ENCODE data around the gene UTP11. TPM values are rescaled to one million over a fixed set of nuclear protein-coding genes. Genes with fewer than 3 reads are reported as not detected.
A peak's percentile ranks its signal among the peaks of the same experiment; 100 is the strongest.
"Not testable (repeated sequence)": the region's sequence is repeated elsewhere in the genome, so short reads cannot be mapped to it uniquely, and the experiment has no call there.

The UTP11 gene, protein sequence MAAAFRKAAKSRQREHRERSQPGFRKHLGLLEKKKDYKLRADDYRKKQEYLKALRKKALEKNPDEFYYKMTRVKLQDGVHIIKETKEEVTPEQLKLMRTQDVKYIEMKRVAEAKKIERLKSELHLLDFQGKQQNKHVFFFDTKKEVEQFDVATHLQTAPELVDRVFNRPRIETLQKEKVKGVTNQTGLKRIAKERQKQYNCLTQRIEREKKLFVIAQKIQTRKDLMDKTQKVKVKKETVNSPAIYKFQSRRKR
- total RNA-seq (45.4 TPM), polyA plus RNA-seq (43.5 TPM)

DNA sequence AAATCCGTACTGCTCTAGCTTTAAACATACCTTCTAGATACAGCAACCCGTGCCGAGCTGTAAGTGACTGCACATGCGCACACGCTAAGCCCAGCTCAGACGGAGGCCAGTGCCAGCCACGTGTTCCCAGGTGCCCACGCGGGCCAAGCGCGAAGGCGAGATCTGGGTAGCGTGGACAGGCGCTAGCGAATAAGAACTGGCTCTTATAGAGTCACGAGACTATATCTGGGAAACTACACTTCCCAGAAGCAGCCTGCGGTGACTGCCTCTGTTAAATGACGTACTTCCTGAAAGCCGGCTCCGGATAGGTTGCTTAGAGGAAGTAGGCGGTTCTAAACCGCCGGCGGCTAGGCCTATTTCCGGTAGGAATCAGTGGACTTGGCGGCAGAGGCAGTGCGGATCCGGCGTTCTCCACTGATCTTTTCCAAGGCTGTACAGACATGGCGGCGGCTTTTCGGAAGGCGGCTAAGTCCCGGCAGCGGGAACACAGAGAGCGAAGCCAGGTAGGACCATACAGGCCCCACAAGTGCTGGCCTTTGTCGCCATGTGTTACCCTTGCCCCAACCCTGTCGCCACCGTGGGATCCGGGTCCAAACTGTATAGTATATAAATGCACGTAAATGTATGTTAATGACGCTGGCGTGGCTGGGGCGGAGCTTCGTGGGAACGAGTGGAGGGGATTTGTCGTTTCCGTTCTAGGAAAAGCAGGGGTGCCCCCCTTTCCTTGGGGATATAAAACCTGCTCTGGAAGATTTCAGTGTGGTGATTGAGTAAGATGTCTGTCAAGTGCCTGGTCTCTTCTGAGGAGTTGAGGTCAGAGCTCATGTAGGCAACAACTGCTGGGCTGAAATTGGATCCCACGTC is at the start of gene UTP11:
Gene UTP11, plus strand, starts transcription at position 372 of the 864 bp plus-strand sequence. Its CDS starts 69 bp downstream, at position 441.
- Histone ChIP-seq H3K4me1 (ENCODE audit: insufficient read depth) (no peaks in the 10 kb centered on the region), H3K27ac (ENCODE audit: low read depth) (peak within 1 kb of the TSS; percentile 81), H3K36me3 (ENCODE audit: insufficient read depth) (no peaks in the 10 kb centered on the region), H3K4me3 (ENCODE audit: low read depth, low read length) (peak within 1 kb of the TSS; percentile 51)
- WGBS, result under 1% methylated on average over 49 of the region's 49 CpGs
- peak; percentile 98 for DNase-seq (ENCODE audit: extremely low spot score)

- not testable (repeated sequence) for H3K4me3 ChIP-seq (ENCODE audit: low read depth, low read length); H3K27ac ChIP-seq (ENCODE audit: low read depth); DNase-seq (ENCODE audit: extremely low spot score); H3K4me1 ChIP-seq (ENCODE audit: insufficient read depth)
- peaks cover 12% of the 10 kb centered on the region for H3K36me3 ChIP-seq (ENCODE audit: insufficient read depth)
- 90% methylated on average over 12 of the region's 12 CpGs for WGBS
Measured at GRCh38 chr1:37964106-37964505, 48.4 kb upstream of the UTP11 start.

DNA sequence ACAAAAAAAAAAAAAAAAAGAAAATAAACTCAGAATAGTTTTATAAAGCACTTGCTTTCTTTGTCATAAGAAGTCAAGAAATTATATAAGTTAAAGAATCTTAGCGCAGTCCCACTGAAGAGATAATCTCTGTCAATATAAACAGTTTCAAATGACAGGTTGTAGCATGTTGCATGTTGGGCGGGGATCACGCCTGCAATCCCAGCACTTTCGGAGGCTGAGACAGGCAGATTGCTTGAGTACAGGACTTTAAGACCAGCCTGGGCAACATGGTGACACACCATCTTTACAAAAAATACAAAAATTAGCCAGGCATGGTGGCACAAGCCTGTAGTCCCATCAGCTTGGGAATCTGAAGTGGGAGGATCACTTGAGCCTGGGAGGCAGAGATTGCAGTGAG is 47.2 kb upstream of the UTP11 start:
- no peak for DNase-seq (ENCODE audit: extremely low spot score)
- WGBS, result 87% methylated on average over 4 of the region's 4 CpGs
- Histone ChIP-seq H3K4me1 (ENCODE audit: insufficient read depth) (no peaks in the 10 kb centered on the region), H3K4me3 (ENCODE audit: low read depth, low read length) (no peak overlapping the region), H3K27ac (ENCODE audit: low read depth) (no peak overlapping the region), H3K36me3 (ENCODE audit: insufficient read depth) (peaks cover 12% of the 10 kb centered on the region)

- H3K4me3 ChIP-seq (ENCODE audit: low read depth, low read length); DNase-seq (ENCODE audit: extremely low spot score); H3K36me3 ChIP-seq (ENCODE audit: insufficient read depth); H3K27ac ChIP-seq (ENCODE audit: low read depth); H3K4me1 ChIP-seq (ENCODE audit: insufficient read depth): not testable (repeated sequence)
- WGBS, result 88% methylated on average over 5 of the region's 5 CpGs
Measured at GRCh38 chr1:37973684-37974083, 38.9 kb upstream of the UTP11 start.

DNA sequence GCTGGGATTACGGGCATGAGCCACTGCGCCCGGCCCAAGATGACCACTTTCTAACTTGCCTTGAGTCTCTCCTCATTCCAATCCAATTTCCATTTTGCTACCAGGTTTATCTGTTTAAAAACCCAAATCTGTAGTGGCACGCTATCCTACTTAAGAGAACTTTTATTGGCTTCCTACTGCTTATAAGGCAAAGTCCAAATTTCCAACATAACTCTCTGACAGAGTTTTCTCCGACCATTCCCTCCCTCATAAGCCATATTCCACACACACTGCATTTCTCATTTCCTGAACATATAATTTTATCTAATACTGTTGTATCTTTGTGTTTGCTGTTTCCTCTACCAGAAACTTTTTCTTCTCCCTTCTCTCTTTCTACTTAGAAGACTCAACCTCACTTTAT is 38.0 kb upstream of the UTP11 start:
- Histone ChIP-seq H3K27ac (ENCODE audit: low read depth) (no peak overlapping the region), H3K4me1 (ENCODE audit: insufficient read depth) (no peaks in the 10 kb centered on the region), H3K4me3 (ENCODE audit: low read depth, low read length) (no peak overlapping the region), H3K36me3 (ENCODE audit: insufficient read depth) (peaks cover 9% of the 10 kb centered on the region)
- no peak for DNase-seq (ENCODE audit: extremely low spot score)
- WGBS, result 97% methylated on average over 5 of the region's 5 CpGs

- H3K36me3 ChIP-seq (ENCODE audit: insufficient read depth); H3K4me1 ChIP-seq (ENCODE audit: insufficient read depth); H3K27ac ChIP-seq (ENCODE audit: low read depth); DNase-seq (ENCODE audit: extremely low spot score); H3K4me3 ChIP-seq (ENCODE audit: low read depth, low read length): not testable (repeated sequence)
- WGBS, result 59% methylated on average over 6 of the region's 6 CpGs
Measured at GRCh38 chr1:37975083-37975482, 37.5 kb upstream of the UTP11 start.

- H3K4me3 ChIP-seq (ENCODE audit: low read depth, low read length), result no peak overlapping the region
Measured at GRCh38 chr1:37978541-37978940, 34.0 kb upstream of the UTP11 start.

DNA sequence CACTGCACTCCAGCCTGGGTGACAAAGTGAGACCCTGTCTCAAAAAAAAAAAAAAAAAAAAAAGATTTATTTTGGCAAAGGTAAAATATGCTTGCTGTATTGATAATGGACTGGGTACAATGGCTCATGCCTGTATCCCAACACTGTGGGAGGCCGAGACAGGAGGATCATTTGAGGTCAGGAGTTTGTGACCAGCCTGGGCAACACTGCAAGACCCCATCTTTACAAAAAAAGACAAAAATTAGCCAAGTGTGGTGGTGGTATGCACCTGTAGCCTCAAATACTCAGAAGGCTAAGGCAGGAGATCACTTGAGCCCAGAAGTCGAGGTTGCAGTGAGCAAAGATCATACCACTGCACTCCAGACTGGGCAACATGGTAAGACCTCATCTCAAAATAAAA is 29.0 kb upstream of the UTP11 start:
- Histone ChIP-seq H3K4me1 (ENCODE audit: insufficient read depth) (no peaks in the 10 kb centered on the region), H3K4me3 (ENCODE audit: low read depth, low read length) (no peak overlapping the region), H3K27ac (ENCODE audit: low read depth) (no peak overlapping the region), H3K36me3 (ENCODE audit: insufficient read depth) (peaks cover 16% of the 10 kb centered on the region)
- no peak for DNase-seq (ENCODE audit: extremely low spot score)
- WGBS, result 94% methylated on average over 2 of the region's 2 CpGs

More at GRCh38 chr1:37978541-37978940, 34.0 kb upstream of the UTP11 start:
- Histone ChIP-seq H3K27ac (ENCODE audit: low read depth) (no peak overlapping the region), H3K4me1 (ENCODE audit: insufficient read depth) (no peaks in the 10 kb centered on the region), H3K36me3 (ENCODE audit: insufficient read depth) (peaks cover 16% of the 10 kb centered on the region)
- WGBS, result 89% methylated on average over 4 of the region's 4 CpGs
- DNase-seq (ENCODE audit: extremely low spot score), result no peak

- Histone ChIP-seq H3K4me3 (ENCODE audit: low read depth, low read length) (no peak overlapping the region), H3K4me1 (ENCODE audit: insufficient read depth) (no peaks in the 10 kb centered on the region), H3K36me3 (ENCODE audit: insufficient read depth) (peaks cover 7% of the 10 kb centered on the region), H3K27ac (ENCODE audit: low read depth) (no peak overlapping the region)
- no peak for DNase-seq (ENCODE audit: extremely low spot score)
- 45% methylated on average over 1 of the region's 1 CpG for WGBS
Measured at GRCh38 chr1:37987679-37988078, 24.9 kb upstream of the UTP11 start.

- peaks cover 7% of the 10 kb centered on the region for H3K36me3 ChIP-seq (ENCODE audit: insufficient read depth)
- DNase-seq (ENCODE audit: extremely low spot score), result no peak
- under 1% methylated on average over 30 of the region's 30 CpGs for WGBS
- H3K4me1 ChIP-seq (ENCODE audit: insufficient read depth), result no peaks in the 10 kb centered on the region
- H3K27ac ChIP-seq (ENCODE audit: low read depth), result peak overlapping the region; percentile 48
- peak overlapping the region; percentile 74 for H3K4me3 ChIP-seq (ENCODE audit: low read depth, low read length)
Measured at GRCh38 chr1:37989361-37989930, 23.1 kb upstream of the UTP11 start.

DNA sequence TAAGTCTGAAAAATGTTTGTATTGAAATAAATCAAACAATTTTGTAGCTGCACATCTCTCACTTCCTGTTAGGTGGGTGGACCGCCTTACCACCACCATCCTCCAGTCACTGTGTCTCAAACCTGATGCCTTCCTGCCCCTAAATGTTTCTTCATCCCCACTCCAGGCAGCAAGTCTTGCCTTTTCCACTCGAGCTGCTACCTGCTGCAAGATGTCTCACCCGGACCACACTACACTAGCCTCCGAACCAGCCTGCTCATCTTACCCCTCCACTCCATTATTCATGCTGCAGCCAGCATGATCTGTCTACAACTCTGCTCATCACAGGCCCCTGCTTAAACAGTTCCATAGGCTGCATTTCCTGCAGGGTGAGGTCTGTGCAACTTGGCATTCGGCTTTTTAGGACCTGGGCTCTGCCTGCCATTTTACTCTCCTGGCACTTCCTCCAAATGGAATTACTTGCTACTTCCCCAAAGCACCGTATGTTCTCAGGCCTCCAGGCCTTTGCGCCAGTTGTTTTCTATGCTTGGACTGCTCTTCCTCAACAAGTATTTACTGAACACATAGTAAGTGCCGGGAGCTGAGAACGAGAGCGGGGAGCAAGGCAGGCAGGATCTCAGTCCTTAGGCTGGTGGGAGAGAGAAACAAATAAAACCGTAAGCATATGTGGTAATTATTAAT is 17.5 kb upstream of the UTP11 start:
- H3K4me3 ChIP-seq (ENCODE audit: low read depth, low read length), result no peak overlapping the region
- H3K4me1 ChIP-seq (ENCODE audit: insufficient read depth), result no peaks in the 10 kb centered on the region
- H3K27ac ChIP-seq (ENCODE audit: low read depth), result peak overlapping the region; percentile 64
- H3K36me3 ChIP-seq (ENCODE audit: insufficient read depth), result no peaks in the 10 kb centered on the region
- DNase-seq (ENCODE audit: extremely low spot score), result no peak
- 34% methylated on average over 11 of the region's 11 CpGs for WGBS

DNA sequence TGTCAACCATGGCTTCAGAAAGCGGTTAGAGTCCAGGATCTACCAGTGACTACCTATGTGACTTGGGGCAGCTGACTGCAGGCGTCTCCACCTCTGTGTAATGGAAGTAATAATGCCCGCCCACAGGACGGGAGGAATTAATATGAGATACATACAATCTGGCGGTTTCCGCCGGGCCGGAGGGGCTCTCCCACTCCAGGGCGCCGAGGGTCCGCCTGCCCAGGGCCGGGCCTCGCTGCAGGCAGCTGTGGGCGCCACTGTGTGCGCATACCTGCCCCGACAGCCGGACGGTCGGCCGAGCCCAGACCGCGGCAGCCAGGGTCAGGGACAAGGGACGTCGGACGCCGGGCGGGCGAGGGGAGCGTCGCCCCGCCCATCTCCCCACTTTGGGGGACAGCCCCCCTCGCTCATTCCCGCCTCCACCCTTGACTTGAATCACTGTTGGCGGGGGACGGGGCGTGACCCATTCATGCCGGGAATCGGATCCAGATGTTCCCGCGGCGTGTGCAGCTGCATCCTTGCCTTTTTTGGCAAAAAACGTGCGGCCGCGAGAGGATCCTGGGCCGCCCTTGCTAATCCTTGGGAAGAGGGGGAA is 16.7 kb upstream of the UTP11 start:
- DNase-seq (ENCODE audit: extremely low spot score), result peak; percentile 86
- WGBS, result 6% methylated on average over 46 of the region's 46 CpGs
- Histone ChIP-seq H3K36me3 (ENCODE audit: insufficient read depth) (no peaks in the 10 kb centered on the region), H3K4me1 (ENCODE audit: insufficient read depth) (no peaks in the 10 kb centered on the region), H3K4me3 (ENCODE audit: low read depth, low read length) (peak overlapping the region; percentile 44), H3K27ac (ENCODE audit: low read depth) (peak overlapping the region; percentile 85)
